Measurements from ENCODE around the gene ADCY1.

DNA sequence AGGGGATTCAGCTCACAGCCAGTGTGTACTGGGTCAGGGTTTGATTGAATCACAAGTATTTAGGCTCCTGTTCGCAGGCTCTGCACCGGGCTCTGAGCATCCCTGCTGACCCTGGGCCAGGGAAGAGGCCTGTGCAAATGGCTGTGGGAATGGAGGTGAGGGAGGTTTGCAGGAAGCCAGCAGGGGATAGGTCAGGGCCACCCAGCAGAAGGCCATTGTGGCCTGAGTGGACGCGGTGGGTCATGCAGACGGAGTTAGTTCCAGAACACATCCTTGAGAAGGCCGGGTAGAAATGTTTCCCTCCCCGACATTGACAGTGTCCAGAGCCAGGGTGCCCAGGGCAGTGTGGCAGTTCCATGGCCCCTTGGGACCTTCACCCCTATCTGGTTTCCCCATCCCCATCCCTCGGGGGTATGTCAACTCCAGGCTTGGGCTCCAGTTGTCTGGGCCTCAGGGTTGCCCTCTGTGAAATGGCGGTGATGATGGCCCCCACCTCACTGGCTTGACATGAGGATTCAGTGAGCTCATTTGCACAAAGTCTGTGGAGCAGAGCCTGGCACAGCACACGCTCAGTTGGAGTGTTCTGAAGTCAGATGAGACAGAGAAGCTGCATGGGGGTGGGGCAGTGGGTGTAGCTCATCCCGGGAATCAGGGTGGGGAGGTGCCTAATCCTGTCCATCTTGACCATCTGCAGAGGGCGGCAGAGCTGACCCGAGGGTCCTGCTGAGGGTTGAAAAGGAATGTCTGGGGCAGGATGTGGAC is 107.6 kb downstream of the ADCY1 start:
- TF ChIP-seq, protein P1, sequence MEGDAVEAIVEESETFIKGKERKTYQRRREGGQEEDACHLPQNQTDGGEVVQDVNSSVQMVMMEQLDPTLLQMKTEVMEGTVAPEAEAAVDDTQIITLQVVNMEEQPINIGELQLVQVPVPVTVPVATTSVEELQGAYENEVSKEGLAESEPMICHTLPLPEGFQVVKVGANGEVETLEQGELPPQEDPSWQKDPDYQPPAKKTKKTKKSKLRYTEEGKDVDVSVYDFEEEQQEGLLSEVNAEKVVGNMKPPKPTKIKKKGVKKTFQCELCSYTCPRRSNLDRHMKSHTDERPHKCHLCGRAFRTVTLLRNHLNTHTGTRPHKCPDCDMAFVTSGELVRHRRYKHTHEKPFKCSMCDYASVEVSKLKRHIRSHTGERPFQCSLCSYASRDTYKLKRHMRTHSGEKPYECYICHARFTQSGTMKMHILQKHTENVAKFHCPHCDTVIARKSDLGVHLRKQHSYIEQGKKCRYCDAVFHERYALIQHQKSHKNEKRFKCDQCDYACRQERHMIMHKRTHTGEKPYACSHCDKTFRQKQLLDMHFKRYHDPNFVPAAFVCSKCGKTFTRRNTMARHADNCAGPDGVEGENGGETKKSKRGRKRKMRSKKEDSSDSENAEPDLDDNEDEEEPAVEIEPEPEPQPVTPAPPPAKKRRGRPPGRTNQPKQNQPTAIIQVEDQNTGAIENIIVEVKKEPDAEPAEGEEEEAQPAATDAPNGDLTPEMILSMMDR (IDR thresholded peaks at IDR 0.05) = no peak
- TF ChIP-seq POLR2A (IDR thresholded peaks at IDR 0.05) (no peak), POLR2AphosphoS5 (IDR thresholded peaks at IDR 0.05) (no peak), EP300 (IDR thresholded peaks at IDR 0.05) (no peak)
